Activated T-helper 2 cell treated with anti-CD3 and anti-CD28 coated beads, Interferon-gamma antibody, Interleukin-2, Interleukin-4, amounts not matched to agents 10 μg/mL and 5 μg/mL and 100 μg/mL, durations not matched to agents 14 hours and 24 hours and 36 hours (primary cell): Measurements from ENCODE around the gene PRKCE. TPM values are rescaled to one million over a fixed set of nuclear protein-coding genes. Genes with fewer than 3 reads are reported as not detected.

Experiments
- DNase-seq: peaks from one replicate; pipeline ENCODE4 v3.0.0; 2021; ENCODE audit warnings: low spot score
- H3K27ac Mint-ChIP-seq: one replicate; pipeline ENCODE4 v1.8.0; 2021; ENCODE audit warnings: mixed read lengths
- H3K27me3 Mint-ChIP-seq: one replicate; pipeline ENCODE4 v1.8.0; 2021; ENCODE audit warnings: low read depth, mixed read lengths
- H3K36me3 Mint-ChIP-seq: one replicate; pipeline ENCODE4 v1.8.0; 2021; ENCODE audit warnings: low read depth, mixed read lengths
- H3K4me1 Mint-ChIP-seq: one replicate; pipeline ENCODE4 v1.8.0; 2021; ENCODE audit warnings: low read depth, mixed read lengths
- H3K4me3 Mint-ChIP-seq: one replicate; pipeline ENCODE4 v1.8.0; 2021; ENCODE audit warnings: low read depth, mild to moderate bottlenecking, moderate library complexity, mixed read lengths
- H3K9me3 Mint-ChIP-seq: one replicate; pipeline ENCODE4 v1.8.0; 2021; ENCODE audit warnings: mixed read lengths
- intact Hi-C: fragments of 100-400 bp; cut with micrococcal nuclease; formaldehyde crosslinking; loops from one replicate; pipeline ENCODE4 v1.15.1; 2023
- total RNA-seq: library from RNA; stranded (reverse); gene quantifications from 2 replicates; pipeline ENCODE4 v1.2.3, GENCODE V29; 2022

The PRKCE gene
- total RNA-seq, 1 donor from 2014 or later, result 21.5 TPM

DNA sequence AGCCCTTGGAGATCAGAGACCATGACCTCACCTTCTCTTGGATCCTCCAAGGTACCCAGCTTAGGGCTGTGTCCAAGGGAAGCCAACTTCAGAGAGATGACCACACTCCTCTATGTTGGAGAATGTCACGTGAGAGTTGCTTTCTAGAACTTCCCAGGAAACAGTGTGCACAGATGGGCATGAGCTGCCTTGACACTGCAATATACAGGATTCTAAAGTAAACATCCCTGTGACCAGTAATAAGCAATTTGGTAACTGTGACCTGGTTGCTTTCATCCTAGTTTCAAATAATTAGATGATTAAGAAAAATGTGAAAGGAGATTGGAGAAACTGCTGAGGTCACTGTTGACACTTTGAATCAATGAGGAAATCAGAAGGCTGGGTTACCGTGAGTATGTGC is 464.7 kb downstream of the PRKCE start:
- Mint-ChIP-seq H3K4me3 (no peak overlapping the region), H3K36me3 (no peaks in the 10 kb centered on the region), H3K4me1 (peaks cover 5% of the 10 kb centered on the region), H3K9me3 (peaks cover 4% of the 10 kb centered on the region), H3K27ac (no peak overlapping the region), H3K27me3 (peaks cover 5% of the 10 kb centered on the region)
- DNase-seq, result no peak
- intact Hi-C loops, result no loop called here

DNA sequence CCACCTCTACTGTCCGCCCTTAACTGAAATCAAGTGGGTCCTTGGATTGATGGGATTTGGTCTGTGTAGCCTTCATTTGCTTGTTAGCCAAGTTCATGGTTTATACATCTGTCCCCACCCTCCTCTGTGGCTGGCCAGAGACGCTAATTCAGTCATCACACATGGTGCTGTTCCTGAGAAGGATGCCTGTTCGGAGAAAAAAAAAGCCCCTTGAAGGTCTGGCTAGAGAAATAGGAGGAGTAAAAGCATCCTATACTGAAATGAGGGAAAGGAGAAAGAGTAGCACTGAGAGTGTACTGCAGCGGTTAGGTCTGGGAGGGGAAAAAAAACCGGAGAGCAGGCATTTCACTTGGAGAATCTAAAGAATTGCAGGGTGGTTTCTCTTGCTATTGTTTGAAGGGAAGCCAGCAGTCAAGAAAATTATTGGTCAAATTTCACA is 465.1 kb downstream of the PRKCE start:
- Mint-ChIP-seq H3K9me3 (peaks cover 4% of the 10 kb centered on the region), H3K4me1 (peaks cover 5% of the 10 kb centered on the region), H3K27me3 (peaks cover 3% of the 10 kb centered on the region), H3K4me3 (no peak overlapping the region), H3K36me3 (no peaks in the 10 kb centered on the region), H3K27ac (no peak overlapping the region)
- intact Hi-C loops, result no loop called here
- no peak for DNase-seq

GRCh38 chr2:46117379-46117778 is 465.9 kb downstream of the PRKCE start:
- Mint-ChIP-seq H3K27me3 (no peaks in the 10 kb centered on the region), H3K36me3 (no peaks in the 10 kb centered on the region), H3K4me1 (peaks cover 5% of the 10 kb centered on the region), H3K9me3 (no peaks in the 10 kb centered on the region), H3K4me3 (no peak overlapping the region), H3K27ac (no peak overlapping the region)
- no peak for DNase-seq
- intact Hi-C loops, result no loop called here

GRCh38 chr2:46117994-46118393 is 466.5 kb downstream of the PRKCE start:
- intact Hi-C loops, result no loop called here
- Mint-ChIP-seq H3K27ac (no peak overlapping the region), H3K4me3 (no peak overlapping the region), H3K36me3 (no peaks in the 10 kb centered on the region), H3K27me3 (no peaks in the 10 kb centered on the region), H3K9me3 (no peaks in the 10 kb centered on the region), H3K4me1 (peaks cover 5% of the 10 kb centered on the region)
- DNase-seq, result no peak

GRCh38 chr2:46118656-46119371 is 467.3 kb downstream of the PRKCE start:
- Mint-ChIP-seq H3K4me1 (peaks cover 5% of the 10 kb centered on the region), H3K9me3 (no peaks in the 10 kb centered on the region), H3K36me3 (no peaks in the 10 kb centered on the region), H3K27me3 (no peaks in the 10 kb centered on the region), H3K4me3 (no peak overlapping the region), H3K27ac (no peak overlapping the region)
- intact Hi-C loops, result no loop called here
- DNase-seq, result no peak

GRCh38 chr2:46119453-46119852 is 468.0 kb downstream of the PRKCE start:
- Mint-ChIP-seq H3K36me3 (no peaks in the 10 kb centered on the region), H3K9me3 (no peaks in the 10 kb centered on the region)
- intact Hi-C loops, result no loop called here

GRCh38 chr2:46120792-46121555 is 469.5 kb downstream of the PRKCE start:
- no peak for DNase-seq
- Mint-ChIP-seq H3K27ac (no peak overlapping the region), H3K36me3 (no peaks in the 10 kb centered on the region), H3K27me3 (no peaks in the 10 kb centered on the region), H3K4me1 (peaks cover 5% of the 10 kb centered on the region), H3K4me3 (no peak overlapping the region), H3K9me3 (no peaks in the 10 kb centered on the region)
- intact Hi-C loops, result no loop called here

More at GRCh38 chr2:46119453-46119852, 468.0 kb downstream of the PRKCE start:
- Mint-ChIP-seq H3K27ac (no peak overlapping the region), H3K4me1 (peaks cover 5% of the 10 kb centered on the region), H3K4me3 (no peak overlapping the region), H3K27me3 (no peaks in the 10 kb centered on the region)
- DNase-seq, result no peak

- intact Hi-C loops, result no loop called here
- H3K9me3 Mint-ChIP-seq, result no peaks in the 10 kb centered on the region
- DNase-seq, result no peak
Measured at GRCh38 chr2:46122318-46122976, 471.0 kb downstream of the PRKCE start.

GRCh38 chr2:46123013-46123412 is 471.5 kb downstream of the PRKCE start:
- DNase-seq, result no peak
- Mint-ChIP-seq H3K27ac (no peak overlapping the region), H3K27me3 (peaks cover 2% of the 10 kb centered on the region), H3K36me3 (no peaks in the 10 kb centered on the region), H3K4me3 (no peak overlapping the region), H3K9me3 (no peaks in the 10 kb centered on the region), H3K4me1 (peaks cover 5% of the 10 kb centered on the region)
- intact Hi-C loops, result no loop called here

More at GRCh38 chr2:46122318-46122976, 471.0 kb downstream of the PRKCE start:
- H3K4me3 Mint-ChIP-seq, result no peak overlapping the region
- no peak overlapping the region for H3K27ac Mint-ChIP-seq
- peaks cover 5% of the 10 kb centered on the region for H3K4me1 Mint-ChIP-seq
- no peaks in the 10 kb centered on the region for H3K36me3 Mint-ChIP-seq
- H3K27me3 Mint-ChIP-seq, result no peaks in the 10 kb centered on the region

DNA sequence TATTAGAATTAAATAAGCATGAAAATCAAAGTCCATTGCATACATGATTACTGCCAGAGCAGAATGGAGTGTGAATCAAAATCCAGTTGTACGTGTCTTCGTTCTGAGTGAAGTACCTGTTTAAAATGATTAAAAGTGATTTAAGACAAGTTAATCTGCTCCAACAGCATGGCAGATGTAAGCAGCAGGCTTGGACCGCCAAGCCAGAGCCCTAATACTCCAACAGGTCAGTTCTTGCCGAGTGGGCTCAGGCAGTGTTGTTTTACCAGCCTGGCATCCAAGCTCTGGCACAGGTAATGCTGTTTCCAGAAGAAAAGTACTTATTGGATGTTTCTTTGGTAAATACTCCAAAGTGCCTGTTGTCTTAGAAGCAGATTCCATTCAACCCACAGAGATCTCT is 474.3 kb downstream of the PRKCE start:
- intact Hi-C loops, result no loop called here
- DNase-seq, result no peak
- H3K27me3 Mint-ChIP-seq, result peaks cover 2% of the 10 kb centered on the region

GRCh38 chr2:46126571-46126970 is 475.1 kb downstream of the PRKCE start:
- Mint-ChIP-seq H3K9me3 (no peaks in the 10 kb centered on the region), H3K27me3 (peaks cover 2% of the 10 kb centered on the region), H3K27ac (no peak overlapping the region), H3K4me1 (no peaks in the 10 kb centered on the region), H3K36me3 (no peaks in the 10 kb centered on the region), H3K4me3 (no peak overlapping the region)
- DNase-seq, result no peak
- intact Hi-C loops, result no loop called here

More for the DNA sequence above, 474.3 kb downstream of the PRKCE start:
- Mint-ChIP-seq H3K36me3 (no peaks in the 10 kb centered on the region), H3K27ac (no peak overlapping the region), H3K9me3 (no peaks in the 10 kb centered on the region), H3K4me3 (no peak overlapping the region), H3K4me1 (no peaks in the 10 kb centered on the region)

- no peaks in the 10 kb centered on the region for H3K4me1 Mint-ChIP-seq
- H3K27me3 Mint-ChIP-seq, result peaks cover 2% of the 10 kb centered on the region
- H3K9me3 Mint-ChIP-seq, result no peaks in the 10 kb centered on the region
- no peak overlapping the region for H3K27ac Mint-ChIP-seq
- intact Hi-C loops, result no loop called here
- no peak for DNase-seq
- H3K4me3 Mint-ChIP-seq, result no peak overlapping the region
- no peaks in the 10 kb centered on the region for H3K36me3 Mint-ChIP-seq
Measured at GRCh38 chr2:46127176-46127575, 475.7 kb downstream of the PRKCE start.

DNA sequence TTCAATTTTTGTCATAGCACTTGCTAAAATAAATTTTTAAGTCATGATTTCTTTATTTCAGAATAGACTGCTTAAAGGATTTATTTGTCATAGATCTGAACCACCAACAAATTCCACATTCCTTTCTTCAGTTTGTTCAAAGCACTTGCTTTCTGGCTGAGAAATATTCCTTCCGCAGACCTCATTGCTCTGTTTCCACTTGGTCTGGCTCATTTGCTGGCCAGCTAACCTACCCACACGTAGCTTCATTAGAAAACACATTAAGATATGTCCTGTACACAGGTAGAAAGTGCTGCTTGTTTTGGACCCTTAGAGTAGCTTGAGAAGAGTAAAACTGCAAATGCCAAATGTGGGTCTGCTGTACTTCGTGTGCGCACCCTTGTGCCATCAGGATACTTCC is 479.0 kb downstream of the PRKCE start:
- H3K4me1 Mint-ChIP-seq, result no peaks in the 10 kb centered on the region
- H3K27ac Mint-ChIP-seq, result no peak overlapping the region
- no peak overlapping the region for H3K4me3 Mint-ChIP-seq
- intact Hi-C loops, result no loop called here
- no peak for DNase-seq
- no peaks in the 10 kb centered on the region for H3K9me3 Mint-ChIP-seq
- peaks cover 2% of the 10 kb centered on the region for H3K27me3 Mint-ChIP-seq
- H3K36me3 Mint-ChIP-seq, result no peaks in the 10 kb centered on the region
